HG02938 (cell line): ENCODE measurements around the gene AHNAK.
"Not testable (repeated sequence)": the region's sequence is repeated elsewhere in the genome, so short reads cannot be mapped to it uniquely, and the experiment has no call there.

ENCODE experiments used
- ATAC-seq: cut with Tn5 transposase; IDR thresholded peaks from one replicate; pipeline ENCODE4 v1.9.1; 2021; ENCODE audit warnings: mild to moderate bottlenecking, moderate library complexity; ENCODE audit not compliant: unreplicated experiment

AHNAK gene

GRCh38 chr11:62394825-62395538 is 151.6 kb downstream of the AHNAK start:
- ATAC-seq: no peak

GRCh38 chr11:62393735-62394134 is 152.9 kb downstream of the AHNAK start:
- no peak for ATAC-seq

DNA sequence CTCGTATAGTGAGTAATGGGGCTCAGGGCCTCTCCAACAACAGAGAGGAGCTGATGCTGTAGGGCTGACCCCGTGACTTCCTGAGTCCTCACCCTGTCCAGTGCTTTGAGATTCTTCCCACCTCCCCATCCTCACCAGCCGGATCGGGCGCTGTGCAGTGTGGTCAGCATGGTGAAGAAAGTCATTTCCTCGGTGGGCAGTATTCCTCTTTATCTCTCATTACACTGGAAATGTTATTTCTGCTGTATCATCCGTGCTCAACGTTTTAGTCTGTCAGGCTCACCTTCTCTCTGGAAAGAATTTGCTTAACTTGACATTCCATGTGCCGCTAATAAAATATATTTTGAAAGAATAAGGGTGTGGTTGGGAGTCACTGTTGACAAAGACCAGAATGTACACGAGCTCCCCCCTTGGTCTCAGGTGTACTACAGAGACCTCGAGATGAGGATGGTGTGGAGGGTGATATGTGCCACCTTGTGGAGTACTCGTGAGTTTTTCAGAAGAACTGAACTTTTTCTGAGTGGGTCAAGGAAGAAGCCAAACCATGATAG is 153.5 kb downstream of the AHNAK start:
- no peak for ATAC-seq

GRCh38 chr11:62392506-62392905 is 154.1 kb downstream of the AHNAK start:
- ATAC-seq: no peak

- ATAC-seq: no peak
These were observed 154.8 kb downstream of the AHNAK start for GRCh38 chr11:62391642-62392425.

GRCh38 chr11:62390722-62391121 is 155.9 kb downstream of the AHNAK start:
- ATAC-seq: no peak

DNA sequence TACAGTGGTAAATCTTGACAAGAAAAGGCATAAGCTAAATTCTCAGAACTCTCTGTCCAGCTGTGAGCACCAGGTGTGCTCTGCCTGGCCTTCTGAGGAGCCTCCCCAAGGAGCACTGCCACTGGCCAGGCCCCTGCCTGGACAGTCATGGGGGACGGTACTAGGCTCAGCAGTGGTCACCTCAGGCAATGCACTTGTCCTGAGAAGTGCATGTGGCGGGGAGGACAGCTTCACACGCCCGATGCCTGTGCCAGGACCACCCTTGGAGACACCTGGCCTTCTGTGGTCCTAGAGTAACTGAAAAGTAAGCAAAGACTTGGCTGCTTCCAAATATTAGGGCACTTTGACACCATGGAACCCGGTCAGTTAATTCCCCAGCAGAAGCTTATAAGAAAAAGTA is 156.4 kb downstream of the AHNAK start:
- no peak for ATAC-seq

DNA sequence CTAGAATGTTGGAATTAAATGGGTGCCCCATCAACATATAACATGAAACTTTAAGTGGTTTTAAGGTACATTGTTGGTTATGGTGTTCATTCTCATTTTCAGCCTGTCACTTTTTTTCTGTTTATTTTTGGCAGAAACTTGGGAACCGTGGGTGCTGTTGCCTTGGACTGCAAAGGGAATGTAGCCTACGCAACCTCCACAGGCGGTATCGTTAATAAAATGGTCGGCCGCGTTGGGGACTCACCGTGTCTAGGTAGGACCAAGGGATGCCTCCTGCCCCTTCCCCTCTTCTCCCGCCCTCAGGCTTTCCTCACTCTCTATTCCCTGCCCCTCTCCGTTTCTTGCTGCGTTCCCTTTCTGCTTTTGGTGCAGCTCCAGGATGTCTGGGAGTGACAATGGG is 157.6 kb downstream of the AHNAK start:
- ATAC-seq: no peak

DNA sequence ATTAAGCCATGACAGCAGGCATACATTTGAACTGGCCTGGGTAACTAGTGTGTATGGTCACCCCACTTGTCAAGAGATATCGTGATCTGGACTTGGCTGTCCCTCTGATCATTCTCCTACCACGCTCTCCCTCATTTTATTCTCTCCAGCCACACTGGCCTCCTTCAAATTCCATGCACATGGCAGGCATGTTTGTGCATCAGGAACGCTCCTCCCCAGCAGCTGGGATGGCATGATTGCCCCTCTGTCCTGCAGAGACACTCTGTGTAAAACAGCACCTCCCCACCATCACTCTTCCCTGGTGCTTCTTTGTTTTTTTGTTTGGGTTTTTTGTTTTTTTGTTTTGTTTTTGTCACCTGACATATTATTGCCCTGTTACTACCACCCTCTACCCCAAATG is 159.2 kb downstream of the AHNAK start:
- no peak for ATAC-seq

- ATAC-seq: not testable (repeated sequence)
These were observed 160.5 kb downstream of the AHNAK start for GRCh38 chr11:62386083-62386482.

GRCh38 chr11:62383822-62384221 is 162.8 kb downstream of the AHNAK start:
- ATAC-seq: no peak
